ENCODE measurements around the gene CTNNA2. TPM values are rescaled to one million over a fixed set of nuclear protein-coding genes. Genes with fewer than 3 reads are reported as not detected.

Gene CTNNA2
- total RNA-seq, 1 donor from 2014 or later: 3.5 TPM

DNA sequence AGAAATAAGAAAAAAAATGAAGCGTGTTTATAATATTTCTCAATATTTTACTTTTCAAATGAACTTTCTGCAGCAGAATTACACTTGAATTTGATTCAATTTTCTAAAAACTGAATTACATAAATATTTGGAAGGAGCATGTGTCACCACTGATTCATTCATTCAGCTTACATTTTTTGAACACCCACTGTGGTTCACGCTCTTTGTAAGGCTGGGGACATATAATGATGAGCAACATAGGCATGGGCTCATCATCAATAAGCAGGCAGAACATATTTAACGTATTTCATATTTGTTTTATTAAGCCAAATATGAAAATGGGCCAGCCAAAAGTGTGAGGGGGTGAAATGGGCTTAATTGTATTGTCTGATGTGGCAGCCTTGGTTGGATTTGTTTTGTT is 209.1 kb downstream of the CTNNA2 start:
- Histone ChIP-seq H3K4me3 (ENCODE audit: low read depth, low read length) (no peak overlapping the region), H3K36me3 (ENCODE audit: control insufficient read depth, insufficient read depth, low read length) (no peaks in the 10 kb centered on the region), H3K27me3 (ENCODE audit: control insufficient read depth, insufficient read depth, low read length) (no peaks in the 10 kb centered on the region)
- DNase-seq (ENCODE audit: low read depth): no peak
- TF ChIP-seq, protein P1, sequence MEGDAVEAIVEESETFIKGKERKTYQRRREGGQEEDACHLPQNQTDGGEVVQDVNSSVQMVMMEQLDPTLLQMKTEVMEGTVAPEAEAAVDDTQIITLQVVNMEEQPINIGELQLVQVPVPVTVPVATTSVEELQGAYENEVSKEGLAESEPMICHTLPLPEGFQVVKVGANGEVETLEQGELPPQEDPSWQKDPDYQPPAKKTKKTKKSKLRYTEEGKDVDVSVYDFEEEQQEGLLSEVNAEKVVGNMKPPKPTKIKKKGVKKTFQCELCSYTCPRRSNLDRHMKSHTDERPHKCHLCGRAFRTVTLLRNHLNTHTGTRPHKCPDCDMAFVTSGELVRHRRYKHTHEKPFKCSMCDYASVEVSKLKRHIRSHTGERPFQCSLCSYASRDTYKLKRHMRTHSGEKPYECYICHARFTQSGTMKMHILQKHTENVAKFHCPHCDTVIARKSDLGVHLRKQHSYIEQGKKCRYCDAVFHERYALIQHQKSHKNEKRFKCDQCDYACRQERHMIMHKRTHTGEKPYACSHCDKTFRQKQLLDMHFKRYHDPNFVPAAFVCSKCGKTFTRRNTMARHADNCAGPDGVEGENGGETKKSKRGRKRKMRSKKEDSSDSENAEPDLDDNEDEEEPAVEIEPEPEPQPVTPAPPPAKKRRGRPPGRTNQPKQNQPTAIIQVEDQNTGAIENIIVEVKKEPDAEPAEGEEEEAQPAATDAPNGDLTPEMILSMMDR (IDR thresholded peaks at IDR 0.05; ENCODE audit: insufficient read depth, low read length, poor library complexity, severe bottlenecking): no peak

DNA sequence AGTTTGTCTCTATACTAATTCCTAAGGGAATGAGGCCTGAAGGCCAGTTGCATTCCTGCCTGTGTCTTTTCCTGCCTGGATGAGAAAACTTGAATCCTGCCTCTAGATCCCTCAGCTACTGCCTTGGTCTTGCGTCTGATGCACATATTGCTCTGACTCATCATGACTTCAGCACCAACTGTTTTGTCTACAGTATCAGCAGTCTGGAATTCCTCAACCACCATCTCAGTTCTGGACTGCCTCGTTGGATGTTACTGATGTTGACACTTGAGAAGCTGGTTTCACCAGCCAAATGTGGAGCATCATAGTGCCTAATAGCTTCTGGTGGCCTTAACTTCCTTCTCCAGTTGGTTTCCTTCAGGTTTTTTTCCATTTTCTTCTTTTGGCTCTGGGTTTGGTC is 211.0 kb downstream of the CTNNA2 start:
- no peaks in the 10 kb centered on the region for H3K36me3 ChIP-seq (ENCODE audit: control insufficient read depth, insufficient read depth, low read length)
- peak; percentile 97 for DNase-seq (ENCODE audit: low read depth)
- no peaks in the 10 kb centered on the region for H3K27me3 ChIP-seq (ENCODE audit: control insufficient read depth, insufficient read depth, low read length)
- TF ChIP-seq, protein P1 (IDR thresholded peaks at IDR 0.05; ENCODE audit: insufficient read depth, low read length, poor library complexity, severe bottlenecking): no peak
- no peak overlapping the region for H3K4me3 ChIP-seq (ENCODE audit: low read depth, low read length)

DNA sequence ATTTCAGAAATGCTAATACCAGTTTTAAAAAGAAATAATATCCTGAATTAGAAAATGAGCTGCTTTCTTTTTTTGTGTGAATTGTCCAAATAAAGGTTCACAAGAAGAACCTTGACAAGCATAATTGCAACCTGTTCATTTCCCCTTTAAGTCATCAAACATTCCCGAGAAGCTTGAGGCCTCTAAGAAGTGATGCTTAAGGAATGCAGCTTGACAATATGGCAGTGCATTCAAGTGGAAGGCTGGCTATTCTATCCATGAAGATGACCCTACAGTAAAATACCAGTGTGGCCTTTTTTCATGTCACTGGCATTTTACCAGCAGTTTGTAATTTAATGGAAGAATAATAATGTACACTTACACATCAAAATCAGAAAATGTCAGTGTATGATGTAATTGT is 216.7 kb downstream of the CTNNA2 start:
- Histone ChIP-seq H3K36me3 (ENCODE audit: control insufficient read depth, insufficient read depth, low read length) (no peaks in the 10 kb centered on the region), H3K27me3 (ENCODE audit: control insufficient read depth, insufficient read depth, low read length) (no peaks in the 10 kb centered on the region), H3K4me3 (ENCODE audit: low read depth, low read length) (no peak overlapping the region)
- TF ChIP-seq, protein P1 (IDR thresholded peaks at IDR 0.05; ENCODE audit: insufficient read depth, low read length, poor library complexity, severe bottlenecking): no peak
- DNase-seq (ENCODE audit: low read depth): no peak

GRCh38 chr2:79734518-79734917 is 221.7 kb downstream of the CTNNA2 start:
- Histone ChIP-seq H3K36me3 (ENCODE audit: control insufficient read depth, insufficient read depth, low read length) (no peaks in the 10 kb centered on the region), H3K4me3 (ENCODE audit: low read depth, low read length) (no peak overlapping the region), H3K27me3 (ENCODE audit: control insufficient read depth, insufficient read depth, low read length) (no peaks in the 10 kb centered on the region)
- TF ChIP-seq, protein P1 (IDR thresholded peaks at IDR 0.05; ENCODE audit: insufficient read depth, low read length, poor library complexity, severe bottlenecking): no peak
- DNase-seq (ENCODE audit: low read depth): no peak

DNA sequence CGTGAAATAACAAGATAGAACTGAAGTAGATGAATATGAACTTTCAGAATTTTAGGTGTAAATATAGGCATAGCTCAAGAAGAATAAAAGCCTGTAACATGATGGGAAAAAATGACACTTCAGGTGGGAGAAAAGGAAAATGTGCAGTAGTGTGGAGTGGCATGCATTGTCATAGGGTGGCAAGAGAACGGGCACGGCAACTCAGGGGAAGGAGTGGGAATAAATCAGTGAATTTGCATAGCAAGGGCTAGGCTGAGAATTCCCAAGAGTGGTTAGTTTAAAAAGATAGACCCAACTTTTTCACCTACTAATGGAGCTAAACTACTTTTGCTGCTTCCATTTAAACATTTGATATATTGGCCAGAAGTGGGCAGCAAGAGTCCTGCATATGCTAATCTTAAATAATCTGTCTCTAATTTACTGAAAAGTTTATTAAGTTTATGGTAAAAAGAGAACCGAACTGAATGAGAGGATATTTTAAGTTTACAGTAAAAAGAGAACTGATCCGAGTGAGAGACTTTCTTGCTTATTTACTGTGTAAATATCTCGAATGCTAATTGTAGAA is 228.1 kb downstream of the CTNNA2 start:
- TF ChIP-seq, protein P1 (IDR thresholded peaks at IDR 0.05; ENCODE audit: insufficient read depth, low read length, poor library complexity, severe bottlenecking): no peak
- Histone ChIP-seq H3K36me3 (ENCODE audit: control insufficient read depth, insufficient read depth, low read length) (no peaks in the 10 kb centered on the region), H3K27me3 (ENCODE audit: control insufficient read depth, insufficient read depth, low read length) (no peaks in the 10 kb centered on the region), H3K4me3 (ENCODE audit: low read depth, low read length) (no peak overlapping the region)
- no peak for DNase-seq (ENCODE audit: low read depth)

GRCh38 chr2:79750321-79750720 is 237.5 kb downstream of the CTNNA2 start:
- Histone ChIP-seq H3K27me3 (ENCODE audit: control insufficient read depth, insufficient read depth, low read length) (no peaks in the 10 kb centered on the region), H3K4me3 (ENCODE audit: low read depth, low read length) (no peak overlapping the region), H3K36me3 (ENCODE audit: control insufficient read depth, insufficient read depth, low read length) (no peaks in the 10 kb centered on the region)
- DNase-seq (ENCODE audit: low read depth): no peak
- TF ChIP-seq, protein P1 (IDR thresholded peaks at IDR 0.05; ENCODE audit: insufficient read depth, low read length, poor library complexity, severe bottlenecking): no peak
